Stimulated activated CD8-positive, alpha-beta memory T cell treated with anti-CD3 and anti-CD28 coated beads, Interleukin-12 subunit alpha, Interleukin-12 subunit beta, amount 100 ng/mL, for 1 hour (primary cell): Measurements from ENCODE around the gene MAGI1.

Source experiments
- DNase-seq: peaks from one replicate; pipeline ENCODE4 v3.0.0-alpha.2; 2020; ENCODE audit warnings: low read depth

Gene MAGI1

DNA sequence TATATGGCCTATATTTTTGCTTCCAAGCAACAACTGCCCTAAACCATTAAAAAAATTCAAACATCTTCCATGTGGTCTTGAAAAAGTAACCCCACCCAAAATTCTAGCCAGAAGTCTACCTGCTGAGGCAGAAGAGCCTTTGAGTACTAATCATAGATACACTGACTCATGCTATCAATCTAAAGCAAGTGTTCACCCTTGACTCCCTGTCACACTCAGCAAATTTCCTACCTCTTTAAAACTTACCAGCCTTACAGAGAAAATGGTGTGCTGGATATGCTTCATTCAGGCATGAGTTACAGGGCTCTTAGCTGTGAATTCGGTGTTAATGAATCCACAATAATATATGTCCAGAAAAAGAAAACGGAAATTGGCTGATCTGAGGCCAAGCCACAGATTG, 373.8 kb downstream of the MAGI1 start:
- DNase-seq = no peak

DNA sequence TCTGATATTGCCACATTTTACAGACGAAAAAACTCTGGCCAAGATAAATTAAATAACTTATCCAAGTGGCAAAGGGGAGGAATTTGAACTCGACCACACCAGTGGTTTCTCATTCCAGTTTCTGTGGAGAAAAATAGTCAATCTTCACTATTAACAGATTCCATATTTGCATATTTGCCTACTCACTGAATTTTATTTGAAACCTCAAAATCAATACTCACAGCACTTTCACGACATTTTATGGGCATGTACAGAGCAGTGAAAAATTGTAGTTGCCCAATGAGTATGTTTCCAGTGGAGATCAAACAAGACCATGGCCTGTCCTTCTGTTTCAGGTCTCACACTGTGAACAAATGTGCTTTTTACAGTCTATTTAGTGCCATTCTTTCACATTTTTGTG, 374.3 kb downstream of the MAGI1 start:
- DNase-seq = no peak

DNA sequence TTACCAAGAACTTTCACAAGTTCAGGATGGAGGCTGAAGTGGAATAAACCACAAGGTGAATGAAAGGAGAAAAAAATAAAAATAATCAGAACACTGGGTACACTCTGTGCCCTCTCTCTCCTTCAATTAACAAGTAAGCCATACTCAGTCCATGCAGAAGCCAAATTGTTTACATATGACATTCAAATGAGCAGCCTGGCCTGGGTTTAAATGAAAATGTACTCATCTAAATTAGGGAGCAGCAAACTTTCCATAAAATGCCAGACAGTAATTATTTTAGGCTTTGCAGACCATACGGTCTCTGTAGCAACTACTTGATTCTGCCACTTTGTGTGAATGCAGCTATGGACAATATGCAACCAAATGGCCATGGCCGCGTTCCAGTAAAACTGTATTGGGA, 376.6 kb downstream of the MAGI1 start:
- DNase-seq = no peak

DNA sequence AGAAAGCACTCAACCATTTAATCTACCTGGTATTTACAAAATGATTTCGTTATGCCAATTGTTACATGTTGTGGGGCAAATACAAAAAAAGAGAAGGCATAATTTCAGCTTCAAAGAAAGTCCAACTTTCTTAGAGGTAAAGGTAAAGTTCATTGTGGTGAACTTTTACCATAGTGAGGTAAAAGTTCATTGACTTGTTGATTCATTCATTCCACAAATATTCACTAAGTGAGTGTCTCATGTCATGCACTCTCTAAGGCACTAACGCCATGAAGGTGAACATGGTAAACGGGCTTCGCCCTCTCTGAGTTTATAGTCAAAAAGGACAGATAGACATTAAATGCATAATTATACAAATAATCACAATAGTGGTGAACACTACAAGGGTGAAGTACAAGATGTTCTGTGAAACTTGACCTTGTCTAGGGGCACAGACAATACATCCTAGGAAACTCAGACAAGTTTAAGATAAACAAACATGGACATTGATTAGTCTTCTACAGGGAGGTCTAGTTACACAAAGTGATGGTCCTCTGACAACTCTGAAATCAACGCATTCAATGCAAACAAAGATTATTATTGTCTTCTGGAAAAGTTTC, 378.6 kb downstream of the MAGI1 start:
- DNase-seq = no peak

DNA sequence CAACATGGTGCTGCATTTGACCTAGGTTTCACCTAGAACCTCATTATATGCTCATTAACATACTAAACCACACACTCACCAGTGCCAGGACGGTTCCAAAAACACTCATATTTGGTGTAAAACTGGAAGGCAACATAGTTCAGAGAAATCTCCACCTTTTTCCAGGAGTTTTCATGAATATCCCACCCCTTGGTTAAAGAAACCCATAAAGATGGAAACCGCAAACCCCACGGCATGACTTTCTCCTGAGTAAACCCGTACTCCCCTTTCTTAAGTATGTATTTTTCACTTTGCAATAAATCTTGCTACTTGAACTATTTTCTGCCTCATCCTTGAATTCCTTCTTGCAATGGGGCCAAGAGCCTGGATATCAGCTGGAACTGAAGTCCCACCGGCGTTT, 379.3 kb downstream of the MAGI1 start:
- no peak for DNase-seq

DNA sequence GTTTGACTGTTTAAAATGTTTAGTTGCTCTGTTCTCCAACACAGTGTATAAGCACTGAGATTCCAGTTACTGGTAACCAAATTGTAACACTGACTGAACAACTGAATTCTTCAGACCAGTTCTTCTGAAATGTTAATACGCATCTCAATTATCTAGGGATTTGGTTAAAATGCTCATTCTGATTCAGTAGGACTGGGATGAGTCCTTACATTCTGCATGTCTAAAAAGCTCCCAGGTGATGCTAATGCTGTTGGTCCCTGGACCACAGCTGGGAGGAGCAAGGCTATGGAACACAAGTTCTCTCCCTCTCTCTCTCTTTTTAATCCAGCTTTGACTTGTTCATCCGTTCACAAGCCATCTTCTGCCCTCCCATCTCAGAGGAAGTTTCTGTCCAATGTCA, 380.3 kb downstream of the MAGI1 start:
- no peak for DNase-seq

DNA sequence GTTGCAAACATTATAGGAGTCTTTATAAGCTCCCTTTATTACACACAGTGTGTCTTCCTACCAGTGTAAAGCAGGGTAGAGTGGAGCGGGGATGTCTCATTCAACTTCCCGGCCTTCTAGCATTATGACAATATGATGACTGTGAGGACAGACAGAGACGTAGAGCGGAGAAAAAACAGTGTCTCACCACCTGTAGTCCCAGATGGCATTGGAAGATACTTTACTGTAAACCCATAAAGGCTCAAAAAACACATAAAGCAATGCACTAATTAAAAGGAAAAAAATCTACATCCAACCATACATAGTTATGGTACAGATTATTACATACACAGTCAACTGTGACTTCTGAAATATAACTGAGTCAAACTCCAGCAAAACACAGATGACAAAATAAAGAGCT, 383.7 kb downstream of the MAGI1 start:
- DNase-seq = no peak

DNA sequence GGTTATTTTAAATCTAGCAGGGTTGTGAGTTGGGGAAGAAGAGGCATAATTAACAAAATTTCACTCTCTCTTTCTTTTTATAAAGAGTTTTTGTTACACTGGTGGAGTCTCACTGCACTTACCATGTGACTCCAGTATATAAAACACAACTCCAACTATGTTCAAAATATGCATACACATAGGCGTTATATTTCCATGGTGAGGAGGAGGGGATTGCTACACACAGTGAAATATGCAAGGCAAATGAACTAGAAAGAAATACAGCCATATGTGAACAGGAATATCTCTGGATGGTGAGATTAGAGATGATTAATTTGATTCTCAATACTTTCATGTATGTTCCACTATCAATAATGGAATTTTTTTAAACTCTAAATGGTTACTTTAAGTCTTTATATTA, 385.0 kb downstream of the MAGI1 start:
- no peak for DNase-seq

DNA sequence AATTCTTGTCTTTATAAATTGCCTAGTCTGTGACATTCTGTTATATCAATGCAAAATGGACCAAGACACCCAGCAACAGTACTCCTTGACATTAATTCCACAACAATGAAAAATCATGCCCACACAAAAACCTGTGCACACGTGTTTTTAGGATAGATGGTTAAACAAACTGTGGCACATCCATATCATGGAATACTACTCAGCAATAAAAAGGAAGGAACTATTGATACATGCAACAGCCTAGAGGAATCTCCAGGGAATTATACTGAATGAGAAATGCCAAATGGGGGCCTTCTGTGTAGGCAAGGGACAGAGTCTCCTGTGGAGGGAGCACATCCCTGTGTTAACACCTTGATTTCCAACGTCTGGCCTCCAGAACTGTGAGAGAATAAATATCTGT, 388.5 kb downstream of the MAGI1 start:
- DNase-seq = no peak

DNA sequence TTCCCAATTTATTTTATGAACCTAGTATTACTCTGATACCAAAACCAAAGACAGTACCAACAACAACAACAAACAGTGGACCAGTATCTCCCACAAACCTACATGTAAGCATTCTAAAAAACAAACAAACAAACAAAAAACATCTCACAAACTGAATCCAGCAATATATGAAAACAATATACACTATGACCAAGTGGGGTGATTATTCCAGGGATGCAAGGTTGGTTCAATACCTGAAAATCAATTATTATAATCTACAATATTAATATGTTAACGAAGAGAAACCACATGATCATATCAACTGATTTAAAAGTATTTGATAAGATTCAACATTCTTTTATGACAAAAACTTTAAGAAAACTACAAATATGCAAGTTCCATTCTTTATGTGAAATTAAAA, 391.3 kb downstream of the MAGI1 start:
- DNase-seq = no peak

DNA sequence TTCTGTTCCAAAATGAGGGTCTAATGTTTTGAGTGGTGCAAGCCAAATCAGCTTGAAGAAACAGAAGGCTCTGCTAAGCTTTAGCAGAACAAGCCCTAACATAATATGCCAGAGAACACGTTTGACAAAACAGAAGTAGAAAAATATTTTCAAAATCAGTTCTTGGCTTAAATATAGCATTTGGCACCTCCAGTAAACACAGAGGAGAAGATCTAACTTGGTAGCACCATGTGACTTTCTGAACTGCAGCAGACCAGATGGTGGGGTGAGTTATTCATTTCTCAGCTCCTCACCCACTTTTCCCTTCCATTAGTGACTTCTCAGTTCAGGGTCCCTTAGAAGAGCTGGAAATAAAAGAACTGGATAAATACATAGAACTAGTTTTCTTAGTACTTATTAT, 395.8 kb downstream of the MAGI1 start:
- no peak for DNase-seq

DNA sequence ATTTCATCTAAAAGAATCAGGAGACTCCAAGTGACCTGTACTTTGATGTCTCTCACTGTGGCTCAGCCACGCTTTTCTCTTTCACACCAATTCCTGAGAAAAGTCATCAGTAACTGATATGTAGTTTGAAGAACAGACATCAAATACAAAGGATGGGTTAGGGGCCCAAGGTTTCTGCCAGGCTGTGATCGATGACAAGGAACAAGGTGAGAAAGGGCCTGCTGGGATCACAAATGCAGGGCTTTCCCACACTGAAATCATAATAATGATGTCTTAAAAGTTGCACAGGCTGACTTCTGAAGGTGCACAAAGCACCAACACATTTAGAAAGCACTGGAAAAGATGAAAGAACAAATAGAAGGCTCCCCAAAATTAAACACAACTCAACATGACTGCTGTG, 396.9 kb downstream of the MAGI1 start:
- no peak for DNase-seq

DNA sequence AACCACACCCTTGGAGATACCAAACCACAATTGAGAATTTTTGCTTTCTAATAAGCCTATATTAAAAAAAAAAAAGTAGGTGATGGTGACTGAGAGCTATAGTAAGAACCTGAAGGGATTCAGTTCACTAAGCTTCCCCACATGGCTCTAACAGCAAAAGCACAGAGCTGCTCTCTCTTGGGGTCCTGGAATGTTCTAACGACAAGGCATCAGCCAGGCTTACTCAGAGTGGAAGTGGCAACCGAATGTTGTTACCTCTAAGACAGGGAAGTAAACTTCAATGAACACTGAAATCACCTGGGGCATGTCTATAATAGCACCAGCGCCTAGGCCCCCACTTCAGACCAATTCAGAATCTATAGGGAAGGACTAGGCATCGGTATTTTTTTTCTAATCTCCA, 397.7 kb downstream of the MAGI1 start:
- DNase-seq = no peak

DNA sequence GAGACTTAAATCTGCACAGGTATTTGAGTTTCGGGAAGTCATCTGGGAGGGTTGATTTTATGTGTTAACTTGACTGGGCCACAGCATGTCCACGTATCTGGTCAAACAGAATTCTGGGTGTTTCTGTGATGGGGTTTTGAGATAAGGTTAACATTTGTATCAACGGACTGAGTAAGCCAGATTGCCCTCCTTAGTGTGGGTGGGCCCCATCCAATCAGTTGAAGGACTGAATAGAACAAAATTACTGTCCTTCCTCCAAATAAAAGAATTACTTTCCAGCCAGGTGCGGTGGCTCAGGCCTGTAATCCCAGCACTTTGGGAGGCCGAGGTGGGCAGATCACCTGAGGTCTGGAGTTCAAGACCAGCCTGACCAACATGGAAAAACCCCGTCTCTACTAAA, 399.3 kb downstream of the MAGI1 start:
- no peak for DNase-seq

DNA sequence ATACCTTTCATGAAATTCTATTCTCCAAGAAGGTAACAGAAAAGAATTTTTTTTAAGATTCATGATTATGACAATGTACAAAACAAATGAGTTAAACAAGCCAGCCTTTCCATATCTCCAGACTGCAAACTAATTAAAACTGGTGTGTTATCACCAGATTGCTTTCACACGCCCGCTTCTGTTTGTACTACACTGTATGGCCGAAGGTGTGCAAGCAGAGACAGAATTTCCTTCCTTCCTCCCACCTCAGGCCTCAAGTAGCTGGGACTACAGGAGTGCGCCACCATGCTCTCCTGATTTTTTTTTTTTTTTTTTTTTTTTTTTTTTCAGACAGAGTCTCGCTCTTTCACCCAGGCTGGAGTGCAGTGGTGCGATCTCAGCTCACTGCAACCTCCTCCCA, 400.4 kb downstream of the MAGI1 start:
- DNase-seq = no peak

DNA sequence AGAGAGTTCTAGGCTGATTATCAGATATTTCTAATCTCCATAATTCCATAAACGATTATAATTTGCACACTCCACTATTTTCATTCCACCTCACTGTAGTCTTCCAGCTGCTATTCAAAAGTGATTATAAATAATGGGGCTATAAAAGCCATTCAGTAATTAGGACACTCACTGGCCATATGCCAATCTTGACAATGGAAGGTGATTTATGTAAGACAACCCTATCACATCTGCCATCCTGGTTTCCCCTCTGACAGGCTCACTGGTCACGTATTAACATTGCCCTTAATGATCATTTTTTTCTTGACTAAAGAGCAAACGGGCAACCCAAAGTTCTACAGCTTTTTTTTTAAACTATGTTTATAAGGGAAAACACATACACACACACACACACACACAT, 402.4 kb downstream of the MAGI1 start:
- no peak for DNase-seq

DNA sequence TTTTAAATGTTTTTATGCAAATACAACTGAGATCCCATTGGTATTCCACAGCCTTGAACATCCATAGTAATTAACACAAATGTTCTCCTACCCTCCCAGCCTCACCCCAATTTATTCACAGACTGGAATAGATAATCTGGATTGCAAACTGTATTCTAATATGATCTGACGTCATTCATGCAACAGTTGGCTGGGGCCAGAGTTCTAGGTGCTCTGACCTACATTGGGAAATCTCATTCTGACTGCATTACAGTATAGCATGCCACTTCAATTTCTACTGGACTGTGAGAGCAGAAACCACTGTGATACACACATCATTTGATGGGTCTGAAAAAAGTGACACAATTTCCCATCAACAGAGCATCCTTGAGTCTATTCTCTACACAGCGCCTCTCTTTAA, 403.1 kb downstream of the MAGI1 start:
- DNase-seq = no peak

DNA sequence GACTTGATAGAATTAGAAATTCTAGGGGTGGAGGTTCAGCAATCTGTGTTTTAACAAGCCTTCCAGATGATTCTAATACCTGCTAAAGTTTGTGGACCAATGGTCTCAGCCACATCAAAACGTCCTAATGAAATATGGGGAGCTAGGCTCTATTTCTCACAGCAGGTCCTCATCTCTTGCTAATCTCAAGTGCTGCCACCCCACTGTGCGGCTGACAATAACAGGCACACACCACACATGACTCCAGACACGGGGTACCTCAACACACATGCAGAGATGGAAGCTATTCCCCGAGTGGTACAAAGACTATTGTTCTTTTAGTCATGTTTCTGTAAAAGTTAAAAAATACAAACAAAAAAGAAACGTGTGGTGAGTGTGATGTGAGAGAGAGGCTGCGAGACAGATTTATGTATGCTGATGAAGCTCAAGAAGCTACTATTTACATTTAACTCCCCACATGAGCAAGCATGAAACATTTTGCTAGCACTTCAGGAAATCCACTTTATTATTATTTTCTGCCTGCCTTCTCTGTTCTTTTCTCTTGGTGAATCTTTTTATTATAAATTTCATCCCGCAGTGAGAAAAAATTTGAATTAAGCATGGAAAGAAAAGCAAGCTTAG, 405.6 kb downstream of the MAGI1 start:
- DNase-seq = no peak

DNA sequence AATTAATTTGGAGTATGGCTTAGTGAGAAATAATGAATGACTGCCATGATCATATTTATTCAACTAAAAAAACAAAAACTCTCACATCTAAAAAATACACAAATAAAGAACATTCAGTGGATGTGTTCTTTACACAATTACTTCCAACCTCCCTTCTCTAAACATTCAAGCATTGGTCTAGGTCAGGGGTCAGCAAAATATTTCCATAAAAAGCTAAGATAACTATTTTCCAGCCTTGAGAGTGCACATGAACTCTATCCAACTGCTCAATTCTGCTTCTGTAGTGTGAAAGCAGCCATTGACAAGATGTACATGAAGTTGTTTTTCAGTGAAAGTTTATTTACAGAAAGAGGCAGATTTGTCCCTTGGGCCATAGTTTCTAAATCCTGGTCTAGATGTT, 406.3 kb downstream of the MAGI1 start:
- DNase-seq = no peak

DNA sequence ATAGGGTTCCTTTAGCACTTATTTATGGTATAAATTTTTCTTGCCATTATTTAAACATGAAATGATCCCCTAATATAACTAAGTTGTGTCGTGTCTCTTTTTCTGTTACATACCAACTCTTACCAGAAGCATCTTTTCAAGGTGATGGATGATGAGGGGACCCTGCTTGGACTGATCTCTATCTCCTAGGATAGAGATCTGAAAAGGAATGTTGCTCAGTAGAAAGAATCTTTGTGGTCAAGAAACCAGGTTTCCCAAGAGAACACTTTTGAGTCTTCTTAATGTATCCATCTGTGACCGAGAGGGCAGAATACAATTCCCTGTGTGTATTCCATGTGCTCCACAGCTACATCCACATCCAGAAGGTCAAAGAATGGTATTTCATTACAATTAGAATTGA, 409.7 kb downstream of the MAGI1 start:
- DNase-seq = no peak

DNA sequence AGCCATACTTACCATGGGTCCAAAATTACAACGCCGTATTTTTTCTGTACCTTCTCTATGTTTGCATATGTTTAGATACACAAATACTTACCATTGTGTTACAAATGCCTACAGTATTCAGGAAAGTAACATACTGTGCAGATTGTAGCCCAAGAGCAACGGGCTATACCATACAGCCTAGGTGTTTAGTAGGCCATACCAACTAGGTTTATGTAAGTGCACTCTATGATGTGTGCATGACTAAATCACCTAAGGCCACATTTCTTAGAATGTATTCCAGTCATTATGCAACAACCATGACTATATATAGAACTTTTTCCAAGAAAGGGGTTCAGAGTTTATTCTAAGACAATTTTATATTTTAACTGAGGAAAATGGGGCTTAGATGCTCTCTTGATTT, 411.7 kb downstream of the MAGI1 start:
- DNase-seq = no peak

DNA sequence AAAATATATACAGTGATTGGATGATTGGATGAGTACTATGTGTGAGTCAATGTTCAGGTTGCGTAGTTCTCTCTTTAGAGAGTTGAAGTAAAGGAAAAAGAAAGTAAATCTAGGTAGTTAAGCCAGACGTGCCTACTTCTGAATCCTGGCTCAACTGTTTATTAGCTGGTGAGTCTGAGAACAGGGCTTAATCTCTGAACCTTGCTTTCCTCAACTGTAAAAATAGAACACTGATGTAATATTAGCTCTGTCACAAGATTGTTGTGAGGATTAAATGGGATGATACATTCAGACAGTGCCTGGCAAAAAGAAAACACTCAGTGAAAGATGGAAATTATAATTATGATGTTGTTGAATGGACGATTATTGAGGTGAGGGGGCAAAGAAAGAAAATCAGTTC, 413.4 kb downstream of the MAGI1 start:
- no peak for DNase-seq

DNA sequence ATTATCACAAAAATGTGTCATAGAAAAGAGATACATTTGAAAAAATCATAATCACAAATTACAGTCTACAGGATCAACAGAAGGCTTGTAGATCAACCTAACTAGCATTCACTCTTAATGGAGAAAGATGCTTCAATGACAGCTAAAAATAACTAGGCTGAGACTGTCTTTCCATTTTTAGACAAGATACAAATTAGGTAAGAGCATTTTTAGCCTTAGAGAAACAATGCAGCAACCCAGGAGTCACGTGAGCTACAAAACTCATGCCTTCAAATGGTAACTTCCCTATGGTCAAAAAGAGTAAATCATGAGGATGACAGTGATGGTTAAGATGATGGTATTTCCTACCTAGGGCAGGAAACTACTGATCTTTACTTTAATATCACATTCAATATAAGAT, 415.4 kb downstream of the MAGI1 start:
- DNase-seq = no peak

DNA sequence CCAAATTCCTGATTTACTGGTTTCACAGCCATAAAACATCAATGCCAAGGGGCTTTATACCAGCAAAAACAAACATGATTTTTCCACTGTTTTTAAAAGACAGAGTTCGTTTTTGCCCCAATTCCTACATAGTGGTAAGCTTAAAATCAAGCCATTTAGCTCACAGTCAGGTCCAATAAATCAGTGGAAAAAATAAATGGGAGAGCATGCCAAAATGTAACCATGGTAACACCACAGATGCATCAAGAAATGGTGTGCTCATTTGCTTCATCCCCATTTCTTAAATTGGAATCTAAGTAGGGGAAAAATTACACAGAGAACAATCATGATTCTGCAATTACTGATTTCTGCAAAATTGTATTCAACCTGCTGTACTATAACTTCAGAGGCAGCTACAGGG, 418.8 kb downstream of the MAGI1 start:
- no peak for DNase-seq

DNA sequence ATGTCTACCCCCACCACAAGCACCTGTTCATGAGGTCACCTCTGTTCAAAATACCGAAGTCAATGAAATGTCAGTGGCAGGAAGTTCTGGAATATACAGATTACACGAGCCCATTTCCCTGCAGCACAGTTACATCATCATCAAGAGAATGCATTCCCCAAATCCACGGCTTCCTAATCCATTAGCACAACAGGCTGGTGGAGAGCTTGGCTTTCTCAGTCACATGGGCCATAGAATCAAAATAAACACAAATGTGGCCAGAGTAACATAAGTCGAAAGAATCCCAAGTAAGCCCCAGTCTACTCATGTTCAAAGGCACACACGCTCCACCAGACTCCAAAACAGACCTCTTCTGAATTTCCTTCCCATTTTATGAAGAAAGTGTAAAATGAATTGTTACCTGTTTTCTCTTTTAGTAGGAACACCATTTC, 419.3 kb downstream of the MAGI1 start:
- no peak for DNase-seq
